Endothelial cell (in vitro differentiated cells): ENCODE data around the gene MYO5A. TPM values are rescaled to one million over a fixed set of nuclear protein-coding genes. Genes with fewer than 3 reads are reported as not detected.

Experiments used
- DNase-seq: peaks from one replicate; pipeline ENCODE4 v3.0.0; 2021; ENCODE audit warnings: low spot score
- H3K27ac Mint-ChIP-seq: one replicate; pipeline ENCODE4 v1.8.0; 2021; ENCODE audit warnings: mixed read lengths, inconsistent platforms; ENCODE audit not compliant: unreplicated experiment
- H3K27me3 Mint-ChIP-seq: one replicate; pipeline ENCODE4 v1.8.0; 2021; ENCODE audit warnings: mild to moderate bottlenecking, moderate library complexity, mixed read lengths, inconsistent platforms; ENCODE audit not compliant: unreplicated experiment
- H3K36me3 Mint-ChIP-seq: one replicate; pipeline ENCODE4 v1.8.0; 2021; ENCODE audit warnings: mild to moderate bottlenecking, low read depth, mixed read lengths, inconsistent platforms; ENCODE audit not compliant: unreplicated experiment
- H3K4me1 Mint-ChIP-seq: one replicate; pipeline ENCODE4 v1.8.0; 2021; ENCODE audit warnings: mild to moderate bottlenecking, mixed read lengths, inconsistent platforms; ENCODE audit not compliant: unreplicated experiment
- H3K4me3 Mint-ChIP-seq: one replicate; pipeline ENCODE4 v1.8.0; 2021; ENCODE audit warnings: mild to moderate bottlenecking, mixed read lengths, inconsistent platforms; ENCODE audit not compliant: unreplicated experiment
- H3K9me3 Mint-ChIP-seq: one replicate; pipeline ENCODE4 v1.8.0; 2021; ENCODE audit warnings: mixed read lengths, inconsistent platforms; ENCODE audit not compliant: unreplicated experiment
- CTCF ChIP-seq: fragments of 200-600 bp; sonication (generic); IDR thresholded peaks from one replicate; pipeline ENCODE4 v1.5.0; 2021; ENCODE audit warnings: antibody characterized with exemption; ENCODE audit not compliant: unreplicated experiment
- total RNA-seq: library from RNA; stranded (reverse); fragmentation: NEBNext Ultra II Directional; extraction: Animal tissue kit (Norgen Biotek cat#: 25700); gene quantifications from one replicate; pipeline ENCODE4 v1.2.1, GENCODE V29; 2021; ENCODE audit not compliant: unreplicated experiment

Gene MYO5A
- total RNA-seq, 1 donor from 2014 or later = 9.1 TPM

- no peaks in the 10 kb centered on the region for H3K9me3 Mint-ChIP-seq
- peaks cover 3% of the 10 kb centered on the region for H3K4me1 Mint-ChIP-seq
- peak; percentile 11 for DNase-seq
- H3K27ac Mint-ChIP-seq = no peak overlapping the region
- no peaks in the 10 kb centered on the region for H3K27me3 Mint-ChIP-seq
- TF ChIP-seq CTCF = peak; percentile 17
- H3K36me3 Mint-ChIP-seq = no peaks in the 10 kb centered on the region
- no peak overlapping the region for H3K4me3 Mint-ChIP-seq
Observed at GRCh38 chr15:52331490-52332240, 197.0 kb downstream of the MYO5A start.

DNA sequence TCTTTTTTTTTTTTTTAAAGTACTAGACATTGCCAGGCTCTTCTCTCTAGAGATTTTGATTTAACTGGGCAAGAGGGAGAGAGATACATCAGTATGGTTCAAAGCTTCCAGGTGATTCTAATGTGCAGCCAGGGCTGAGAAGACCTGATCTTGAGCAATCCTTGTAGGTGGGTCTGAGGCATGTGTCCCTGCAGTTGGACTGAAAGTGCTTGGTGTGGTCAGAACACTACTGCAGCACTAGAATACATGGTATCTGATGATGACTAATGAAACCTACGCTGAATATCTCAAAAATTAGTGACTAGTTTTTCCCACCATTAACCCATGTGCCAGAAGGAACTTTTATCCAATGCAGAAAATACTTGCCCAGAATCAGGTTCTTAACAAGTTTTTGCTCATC, 198.7 kb downstream of the MYO5A start:
- no peak overlapping the region for H3K4me3 Mint-ChIP-seq
- H3K27me3 Mint-ChIP-seq = no peaks in the 10 kb centered on the region
- no peaks in the 10 kb centered on the region for H3K9me3 Mint-ChIP-seq
- H3K36me3 Mint-ChIP-seq = no peaks in the 10 kb centered on the region
- H3K4me1 Mint-ChIP-seq = peaks cover 3% of the 10 kb centered on the region
- no peak overlapping the region for H3K27ac Mint-ChIP-seq
- TF ChIP-seq CTCF = no peak
- no peak for DNase-seq

GRCh38 chr15:52329150-52329549, 199.5 kb downstream of the MYO5A start:
- Mint-ChIP-seq H3K27me3 (no peaks in the 10 kb centered on the region), H3K9me3 (no peaks in the 10 kb centered on the region), H3K4me1 (peaks cover 3% of the 10 kb centered on the region), H3K36me3 (no peaks in the 10 kb centered on the region), H3K27ac (no peak overlapping the region), H3K4me3 (no peak overlapping the region)
- no peak for TF ChIP-seq CTCF
- DNase-seq = no peak

- Mint-ChIP-seq H3K9me3 (no peaks in the 10 kb centered on the region), H3K4me1 (peaks cover 3% of the 10 kb centered on the region), H3K36me3 (no peaks in the 10 kb centered on the region), H3K27me3 (no peaks in the 10 kb centered on the region), H3K27ac (no peak overlapping the region), H3K4me3 (no peak overlapping the region)
- TF ChIP-seq CTCF = no peak
- DNase-seq = no peak
Observed at GRCh38 chr15:52328680-52329079, 200.0 kb downstream of the MYO5A start.

- no peak overlapping the region for H3K4me3 Mint-ChIP-seq
- H3K27me3 Mint-ChIP-seq = no peaks in the 10 kb centered on the region
- peaks cover 3% of the 10 kb centered on the region for H3K4me1 Mint-ChIP-seq
- no peaks in the 10 kb centered on the region for H3K36me3 Mint-ChIP-seq
- TF ChIP-seq CTCF = no peak
- no peak overlapping the region for H3K27ac Mint-ChIP-seq
- H3K9me3 Mint-ChIP-seq = no peaks in the 10 kb centered on the region
- DNase-seq = no peak
Observed at GRCh38 chr15:52326756-52327155, 201.9 kb downstream of the MYO5A start.
